OCI-LY7 (cell line): ENCODE data around the gene CTH. TPM values are rescaled to one million over a fixed set of nuclear protein-coding genes. Genes with fewer than 3 reads are reported as not detected.

Source experiments
- BruUV-seq: library from RNA; stranded (reverse); fragments of 400-500 nt; replicated peaks from 2 replicates; lab custom pipeline; 2021; lab: Mats Ljungman, UMichigan
- CTCF ChIA-PET: fragments of 300-600 bp; sonication (Branson Sonifier 250); formaldehyde crosslinking; loops from one replicate; lab custom pipeline; 2022; ENCODE audit warnings: antibody characterized with exemption; ENCODE audit not compliant: unreplicated experiment; lab: Charles Lee
- POLR2A ChIA-PET: fragments of 300-600 bp; sonication (Branson Sonifier 250); formaldehyde crosslinking; loops from one replicate; lab custom pipeline; 2022; ENCODE audit warnings: antibody characterized with exemption; lab: Charles Lee
- DNase-seq: peaks from one replicate; pipeline ENCODE4 v3.0.0-alpha.2; 2015; ENCODE audit warnings: low spot score
- H2AFZ ChIP-seq: fragments of 200-600 bp; sonication (generic), shearing (Covaris generic); 2 replicates; pipeline ENCODE4 v1.6.1; 2014; ENCODE audit warnings: mild to moderate bottlenecking, antibody characterized with exemption, low read length, moderate library complexity
- H3K27ac ChIP-seq: fragments of 200-600 bp; sonication (generic); 2 replicates; pipeline ENCODE4 v1.5.1; 2014; ENCODE audit warnings: mixed run types, low read depth, mild to moderate bottlenecking, moderate library complexity, low read length, inconsistent platforms; ENCODE audit not compliant: poor library complexity, severe bottlenecking
- H3K36me3 ChIP-seq: fragments of 200-600 bp; sonication (generic); 2 replicates; pipeline ENCODE4 v1.6.1; 2014; ENCODE audit warnings: mild to moderate bottlenecking, antibody characterized with exemption, low read length, moderate library complexity, mixed read lengths; ENCODE audit not compliant: insufficient read depth
- H3K4me1 ChIP-seq: fragments of 200-600 bp; sonication (generic); 2 replicates; pipeline ENCODE4 v1.5.1; 2014; ENCODE audit warnings: mild to moderate bottlenecking, low read length; ENCODE audit not compliant: insufficient read depth, poor library complexity, severe bottlenecking
- H3K4me2 ChIP-seq: fragments of 200-600 bp; sonication (generic); 2 replicates; pipeline ENCODE4 v1.6.1; 2014; ENCODE audit warnings: mild to moderate bottlenecking, low read length
- H3K4me3 ChIP-seq: fragments of 200-600 bp; sonication (generic); 2 replicates; pipeline ENCODE4 v1.5.1; 2014; ENCODE audit warnings: mild to moderate bottlenecking, low read depth, low read length; ENCODE audit not compliant: poor library complexity, severe bottlenecking
- H3K79me2 ChIP-seq: fragments of 200-600 bp; sonication (generic); 2 replicates; pipeline ENCODE4 v1.6.1; 2016; ENCODE audit warnings: low read depth, mild to moderate bottlenecking, low read length, moderate library complexity, mixed read lengths; ENCODE audit not compliant: insufficient read depth
- H3K9me2 ChIP-seq: fragments of 200-600 bp; sonication (generic); 2 replicates; pipeline ENCODE4 v1.6.1; 2016; ENCODE audit warnings: mild to moderate bottlenecking, low read length, mixed read lengths; ENCODE audit not compliant: insufficient read depth
- H3K9me3 ChIP-seq: fragments of 200-600 bp; sonication (generic); 2 replicates; pipeline ENCODE4 v1.6.1; 2014; ENCODE audit warnings: mild to moderate bottlenecking, mixed run types, low read length, mixed read lengths
- H4K20me1 ChIP-seq: fragments of 200-600 bp; sonication (generic); 2 replicates; pipeline ENCODE4 v1.6.1; 2014; ENCODE audit warnings: mild to moderate bottlenecking, antibody characterized with exemption, low read length, moderate library complexity, mixed read lengths; ENCODE audit not compliant: insufficient read depth
- CTCF ChIP-seq: fragments of 200-600 bp; sonication (generic); conservative IDR thresholded peaks from 2 replicates; pipeline ENCODE4 v1.5.1; 2014; ENCODE audit warnings: mild to moderate bottlenecking, antibody characterized with exemption, low read length, moderate library complexity, mixed read lengths
- EZH2phosphoT487 ChIP-seq: fragments of 200-600 bp; sonication (generic); IDR thresholded peaks from 2 replicates; pipeline ENCODE4 v1.6.1; 2018; ENCODE audit warnings: low read depth, borderline replicate concordance, mild to moderate bottlenecking, mixed run types, antibody characterized with exemption, low read length, moderate library complexity, mixed read lengths
- intact Hi-C: fragments of 100-400 bp; cut with micrococcal nuclease; formaldehyde crosslinking; loops from one replicate; pipeline ENCODE4 v1.10.0; 2022; ENCODE audit not compliant: unreplicated experiment
- total RNA-seq, 2 experiments: library from RNA; depleted of rRNA in 1 of 2; stranded (reverse); fragments of >200 nt in 1 of 2; shearing (Covaris generic) in 1 of 2; gene quantifications; 2 replicates each; pipeline ENCODE4 v1.2.3, GENCODE V29; 2014 to 2022

Gene CTH
- total RNA-seq, 2 experiments from 2014 or later = 9.7 to 14.4 TPM

GRCh38 chr1:70384542-70384941, 26.5 kb upstream of the CTH start:
- Histone ChIP-seq H3K36me3 (no peaks in the 10 kb centered on the region), H3K79me2 (no peaks in the 10 kb centered on the region), H3K4me2 (no peak overlapping the region), H3K27ac (no peak overlapping the region), H3K9me3 (no peaks in the 10 kb centered on the region), H3K9me2 (no peaks in the 10 kb centered on the region), H3K4me3 (no peak overlapping the region), H4K20me1 (no peaks in the 10 kb centered on the region), H3K4me1 (peaks cover 6% of the 10 kb centered on the region), H2AFZ (no peak overlapping the region)
- no peak for TF ChIP-seq CTCF
- TF ChIP-seq EZH2phosphoT487 = no peak
- intact Hi-C loops = no loop called here
- DNase-seq = no peak
- CTCF ChIA-PET = no interaction called here
- POLR2A ChIA-PET = interaction anchor here (0.6 to 1.2 kb wide), 2 partner anchors 11 to 35 kb away, joined by 3 read pairs; no protein-coding TSS in a partner anchor
- no TSS peak for BruUV-seq

- Histone ChIP-seq H3K9me3 (no peaks in the 10 kb centered on the region), H3K36me3 (no peaks in the 10 kb centered on the region), H3K4me2 (no peak overlapping the region), H3K4me3 (no peak overlapping the region), H3K9me2 (no peaks in the 10 kb centered on the region), H3K79me2 (no peaks in the 10 kb centered on the region), H2AFZ (no peak overlapping the region), H4K20me1 (no peaks in the 10 kb centered on the region), H3K4me1 (peaks cover 6% of the 10 kb centered on the region), H3K27ac (no peak overlapping the region)
- DNase-seq = no peak
- no TSS peak for BruUV-seq
- TF ChIP-seq EZH2phosphoT487 = no peak
- CTCF ChIA-PET = no interaction called here
- POLR2A ChIA-PET = no interaction called here
- intact Hi-C loops = no loop called here
Observed at GRCh38 chr1:70385477-70385876, 25.6 kb upstream of the CTH start.

GRCh38 chr1:70386121-70386520, 24.9 kb upstream of the CTH start:
- no TSS peak for BruUV-seq
- intact Hi-C loops = no loop called here
- ChIA-PET POLR2A (interaction anchor here (0.6 to 1.2 kb wide), 2 partner anchors 33 to 86 kb away, joined by 3 read pairs; no protein-coding TSS in a partner anchor), CTCF (no interaction called here)
- no peak for TF ChIP-seq EZH2phosphoT487
- TF ChIP-seq CTCF = no peak
- H3K9me3 ChIP-seq = no peaks in the 10 kb centered on the region
- no peaks in the 10 kb centered on the region for H3K79me2 ChIP-seq
- H3K27ac ChIP-seq = no peak overlapping the region
- no peak for DNase-seq
- no peaks in the 10 kb centered on the region for H3K36me3 ChIP-seq
- H4K20me1 ChIP-seq = no peaks in the 10 kb centered on the region
- H2AFZ ChIP-seq = no peak overlapping the region
- H3K4me3 ChIP-seq = no peak overlapping the region
- H3K9me2 ChIP-seq = no peaks in the 10 kb centered on the region
- H3K4me2 ChIP-seq = no peak overlapping the region
- H3K4me1 ChIP-seq = peaks cover 6% of the 10 kb centered on the region
